Choroid plexus epithelial cell (primary cell): ENCODE results near the gene CCDC120.

Source experiments
- DNase-seq: peaks from one replicate; pipeline ENCODE4 v3.0.0-alpha.2; 2010; ENCODE audit warnings: low read depth
- H3K4me3 ChIP-seq: 2 replicates; pipeline ENCODE4 v1.5.1; 2011; ENCODE audit warnings: low read depth, mild to moderate bottlenecking, control low read depth, low read length, moderate library complexity
- CTCF ChIP-seq: conservative IDR thresholded peaks from 2 replicates; pipeline ENCODE4 v1.5.1; 2011; ENCODE audit warnings: low read depth, mild to moderate bottlenecking, control low read depth, inconsistent platforms, low read length, moderate library complexity

Gene CCDC120

GRCh38 chrX:49039598-49040375 is 19.0 kb upstream of the CCDC120 start:
- peak overlapping the region; percentile 44 for H3K4me3 ChIP-seq
- peak; percentile 93 for DNase-seq
- TF ChIP-seq CTCF, result peak; percentile 25

GRCh38 chrX:49040376-49040955 is 18.3 kb upstream of the CCDC120 start:
- peak; percentile 14 for DNase-seq
- TF ChIP-seq CTCF, result no peak

GRCh38 chrX:49041744-49042580 is 16.8 kb upstream of the CCDC120 start:
- TF ChIP-seq CTCF, result no peak
- peak; percentile 57 for DNase-seq
- peak overlapping the region; percentile 78 for H3K4me3 ChIP-seq

More at GRCh38 chrX:49040376-49040955, 18.3 kb upstream of the CCDC120 start:
- H3K4me3 ChIP-seq, result peak overlapping the region; percentile 44

GRCh38 chrX:49042581-49043219 is 16.1 kb upstream of the CCDC120 start:
- TF ChIP-seq CTCF, result no peak
- peak; percentile 9 for DNase-seq
- peak overlapping the region; percentile 78 for H3K4me3 ChIP-seq

- H3K4me3 ChIP-seq, result peak within 1 kb of the TSS; percentile 78
- peak; percentile 99 for DNase-seq
- TF ChIP-seq CTCF, result peak; percentile 70
Observed at GRCh38 chrX:49043220-49043986, 15.4 kb upstream of the CCDC120 start, which contains the start of gene TFE3. TFE3 (minus strand) TSS chrX:49043357; CDS start chrX:49043226, 131 bp downstream.

GRCh38 chrX:49043987-49044281 is 14.9 kb upstream of the CCDC120 start:
- DNase-seq, result no peak
- no peak overlapping the region for H3K4me3 ChIP-seq
- no peak for TF ChIP-seq CTCF
